Activated gamma-delta T cell (primary cell): ENCODE data around the gene KMT2C.
"Not testable (repeated sequence)": the region's sequence is repeated elsewhere in the genome, so short reads cannot be mapped to it uniquely, and the experiment has no call there.

Experiments
- DNase-seq: peaks from one replicate; lab custom pipeline; 2025; lab: John Stamatoyannopoulos, UW

KMT2C gene

GRCh38 chr7:152307902-152308301, 127.9 kb downstream of the KMT2C start:
- DNase-seq: no peak

GRCh38 chr7:152299542-152300143, 136.2 kb downstream of the KMT2C start:
- DNase-seq: not testable (repeated sequence)

GRCh38 chr7:152292897-152293296, 142.9 kb downstream of the KMT2C start:
- DNase-seq: no peak

GRCh38 chr7:152286972-152287371, 148.8 kb downstream of the KMT2C start:
- not testable (repeated sequence) for DNase-seq

GRCh38 chr7:152286219-152286618, 149.6 kb downstream of the KMT2C start:
- DNase-seq: not testable (repeated sequence)

DNA sequence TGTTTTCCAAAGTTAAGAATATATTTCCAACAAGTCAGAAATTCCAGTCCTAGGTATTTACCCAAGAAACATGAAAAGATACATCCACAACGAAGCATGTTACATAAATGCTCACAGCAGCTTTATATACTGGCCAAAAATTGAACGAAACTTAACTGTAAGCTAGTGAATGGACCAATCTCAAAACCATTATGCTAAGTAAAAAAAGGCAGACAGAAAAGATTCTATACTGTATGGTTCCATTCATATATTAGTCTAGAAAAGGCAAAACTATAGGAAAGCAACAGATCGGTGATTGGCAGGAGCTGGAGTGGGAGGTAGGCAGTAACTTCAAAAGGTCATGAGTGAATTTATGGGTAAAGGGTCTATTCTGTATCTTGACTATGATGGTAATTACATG, 150.8 kb downstream of the KMT2C start:
- not testable (repeated sequence) for DNase-seq

- DNase-seq: not testable (repeated sequence)
These were observed 158.1 kb downstream of the KMT2C start for GRCh38 chr7:152277687-152278086.

DNA sequence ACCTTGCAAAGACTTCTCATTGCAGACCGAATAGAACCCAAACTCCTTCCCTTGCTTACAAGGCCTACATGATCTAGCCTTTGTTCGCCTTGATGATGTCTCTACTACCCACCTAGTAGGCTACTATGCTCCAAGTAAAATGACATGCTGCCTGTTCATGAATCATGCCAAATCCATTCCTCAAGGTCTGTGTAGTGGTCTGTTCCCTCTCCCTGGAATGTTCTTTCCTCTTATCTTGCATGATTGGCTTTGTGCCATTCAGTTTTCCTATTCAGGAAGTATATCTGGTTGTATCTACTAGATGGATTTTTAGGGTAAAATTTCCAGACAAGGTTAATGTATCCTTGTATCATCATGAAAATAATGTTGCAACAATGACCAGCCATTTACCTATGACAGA, 165.4 kb downstream of the KMT2C start:
- not testable (repeated sequence) for DNase-seq

GRCh38 chr7:152266859-152267258, 168.9 kb downstream of the KMT2C start:
- not testable (repeated sequence) for DNase-seq

DNA sequence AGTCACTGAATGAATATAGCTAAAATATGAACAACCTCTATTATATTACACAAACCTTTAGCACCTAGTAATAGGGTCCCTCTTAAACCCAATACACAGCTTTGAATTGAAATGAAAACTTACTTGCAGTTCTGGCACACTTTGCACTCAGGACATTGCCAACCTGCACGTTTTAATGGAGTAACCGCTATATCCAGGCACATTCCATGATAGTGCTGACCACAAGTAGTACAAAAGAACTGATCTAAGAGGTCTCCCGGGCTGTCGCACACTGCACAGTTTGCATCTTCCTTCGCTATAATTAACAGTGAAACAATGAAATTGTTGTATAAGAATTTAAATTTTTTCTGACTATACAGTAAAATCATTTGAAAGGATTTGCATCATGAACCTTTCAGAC, 170.9 kb downstream of the KMT2C start:
- DNase-seq: not testable (repeated sequence)

DNA sequence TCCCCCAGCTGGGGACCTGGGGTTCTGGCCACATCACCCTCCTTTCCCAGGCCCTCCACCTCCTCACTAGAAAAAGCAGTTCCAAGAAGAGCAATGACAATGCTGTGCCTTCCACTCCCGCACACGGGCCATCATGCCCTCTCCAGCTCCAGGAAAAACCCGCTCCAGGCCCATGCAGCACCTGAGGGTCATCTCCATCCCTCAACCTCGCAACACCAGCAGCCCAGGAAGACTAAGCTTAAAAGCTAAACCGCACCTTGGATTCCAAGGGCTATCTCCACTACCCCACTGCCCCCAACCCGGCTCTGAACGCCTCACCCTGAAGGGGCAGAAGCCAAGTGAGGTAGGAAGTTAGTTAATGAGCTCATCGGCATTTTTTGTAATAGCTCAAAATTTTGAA, 173.7 kb downstream of the KMT2C start:
- DNase-seq: not testable (repeated sequence)

GRCh38 chr7:152259645-152260044, 176.2 kb downstream of the KMT2C start:
- not testable (repeated sequence) for DNase-seq

GRCh38 chr7:152247851-152248250, 188.0 kb downstream of the KMT2C start:
- not testable (repeated sequence) for DNase-seq

- not testable (repeated sequence) for DNase-seq
These were observed 190.4 kb downstream of the KMT2C start for GRCh38 chr7:152245417-152245816.

GRCh38 chr7:152243464-152243863, 192.3 kb downstream of the KMT2C start:
- not testable (repeated sequence) for DNase-seq

DNA sequence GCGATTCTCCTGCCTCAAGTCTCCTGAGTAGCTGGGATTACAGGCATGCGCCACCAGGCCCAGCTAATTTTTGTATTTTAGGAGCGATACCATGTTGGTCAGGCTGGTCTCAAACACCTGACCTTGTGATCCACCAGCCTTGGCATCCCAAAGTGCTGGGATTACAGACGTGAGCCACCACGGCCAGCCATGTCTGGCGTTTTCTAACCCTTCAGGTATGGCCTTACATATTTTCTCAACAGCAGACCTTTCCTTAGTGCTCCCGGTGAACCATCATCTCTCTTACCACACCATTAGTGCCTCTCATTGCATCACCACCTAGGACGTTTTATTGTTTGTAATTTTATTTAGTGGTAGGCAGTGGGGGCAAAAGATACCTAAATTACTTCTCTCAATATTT, 194.5 kb downstream of the KMT2C start:
- DNase-seq: not testable (repeated sequence)

- DNase-seq: not testable (repeated sequence)
These were observed 199.5 kb downstream of the KMT2C start for GRCh38 chr7:152236306-152236705.

- not testable (repeated sequence) for DNase-seq
These were observed 201.4 kb downstream of the KMT2C start for GRCh38 chr7:152234421-152234820.

DNA sequence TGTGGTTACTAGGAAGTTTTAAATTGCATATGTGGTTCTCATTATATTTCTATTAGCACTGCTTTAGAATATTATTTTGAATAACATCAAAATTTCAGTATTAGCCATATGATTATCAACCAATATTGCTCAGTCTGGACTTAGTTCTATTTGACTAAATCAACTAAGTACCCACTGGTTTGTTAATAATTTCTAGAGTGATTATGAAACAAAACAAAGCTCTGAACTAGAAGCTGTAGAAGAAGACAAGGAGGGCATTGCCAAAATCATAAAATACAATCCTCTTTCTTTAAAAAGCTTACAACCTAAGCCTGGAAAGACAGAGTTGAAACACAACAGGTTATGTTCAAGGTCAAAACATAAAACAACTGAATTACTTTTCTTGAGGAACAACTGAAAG, 204.7 kb downstream of the KMT2C start:
- DNase-seq: no peak

GRCh38 chr7:152219556-152219955, 216.2 kb downstream of the KMT2C start:
- DNase-seq: not testable (repeated sequence)

GRCh38 chr7:152208766-152209165, 227.0 kb downstream of the KMT2C start:
- DNase-seq: not testable (repeated sequence)

- not testable (repeated sequence) for DNase-seq
These were observed 231.4 kb downstream of the KMT2C start for GRCh38 chr7:152204417-152204816.

GRCh38 chr7:152203095-152203494, 232.7 kb downstream of the KMT2C start:
- no peak for DNase-seq

DNA sequence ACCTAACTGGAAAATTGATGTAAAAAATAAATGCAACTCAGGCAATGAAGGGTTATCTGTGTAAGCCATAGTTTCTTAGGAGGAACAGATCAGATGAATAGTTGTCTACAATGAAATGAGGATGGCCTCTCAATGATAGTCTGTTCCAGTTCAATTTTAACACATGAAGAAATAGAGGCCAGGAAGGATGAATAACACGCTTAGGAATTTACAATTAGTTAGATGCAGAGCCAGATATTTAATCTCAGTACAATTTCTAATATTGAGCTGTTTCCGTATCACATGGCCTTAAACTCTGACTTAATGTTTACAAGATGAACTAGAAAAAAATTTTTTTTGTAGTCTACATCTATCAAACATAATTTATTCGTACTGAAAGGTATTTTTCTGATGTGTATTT, 233.7 kb downstream of the KMT2C start:
- no peak for DNase-seq
